ENCODE results near the gene KPNA5. TPM values are rescaled to one million over a fixed set of nuclear protein-coding genes. Genes with fewer than 3 reads are reported as not detected.
"Not testable (repeated sequence)": the region's sequence is repeated elsewhere in the genome, so short reads cannot be mapped to it uniquely, and the experiment has no call there.

The KPNA5 gene
- polyA plus RNA-seq, 1 experiment: 1.6 TPM

GRCh38 chr6:116737004-116737403 is 56.0 kb downstream of the KPNA5 start:
- Histone ChIP-seq H3K36me3 (ENCODE audit: control insufficient read depth, insufficient read depth, low read length) (no peaks in the 10 kb centered on the region), H3K27me3 (ENCODE audit: control insufficient read depth, insufficient read depth, low read length) (no peaks in the 10 kb centered on the region), H3K4me3 (ENCODE audit: low read depth, low read length) (no peak overlapping the region)
- DNase-seq (ENCODE audit: low read depth): no peak
- POLR2A ChIA-PET: no interaction called here
- CTCF ChIA-PET: no interaction called here
- no peak for TF ChIP-seq CTCF (IDR thresholded peaks at IDR 0.05; ENCODE audit: insufficient read depth, low read depth, low read length)

- DNase-seq (ENCODE audit: low read depth); POLR2A ChIA-PET; H3K36me3 ChIP-seq (ENCODE audit: control insufficient read depth, insufficient read depth, low read length); CTCF ChIA-PET; H3K4me3 ChIP-seq (ENCODE audit: low read depth, low read length); H3K27me3 ChIP-seq (ENCODE audit: control insufficient read depth, insufficient read depth, low read length): not testable (repeated sequence)
These were observed 59.5 kb downstream of the KPNA5 start for GRCh38 chr6:116740486-116740885.

GRCh38 chr6:116741571-116741970 is 60.6 kb downstream of the KPNA5 start:
- no peak for TF ChIP-seq CTCF (IDR thresholded peaks at IDR 0.05; ENCODE audit: insufficient read depth, low read depth, low read length)
- H3K36me3 ChIP-seq (ENCODE audit: control insufficient read depth, insufficient read depth, low read length): no peaks in the 10 kb centered on the region
- H3K4me3 ChIP-seq (ENCODE audit: low read depth, low read length): no peak overlapping the region
- ChIA-PET POLR2A (no interaction called here), CTCF (no interaction called here)
- no peak for DNase-seq (ENCODE audit: low read depth)
- H3K27me3 ChIP-seq (ENCODE audit: control insufficient read depth, insufficient read depth, low read length): no peaks in the 10 kb centered on the region

GRCh38 chr6:116745176-116745575 is 64.2 kb downstream of the KPNA5 start:
- no peak for TF ChIP-seq CTCF (IDR thresholded peaks at IDR 0.05; ENCODE audit: insufficient read depth, low read depth, low read length)
- ChIA-PET POLR2A (no interaction called here), CTCF (interaction anchor here (1.9 kb wide), 1 partner anchor 13 kb away, joined by 5 read pairs; no protein-coding TSS in a partner anchor)
- Histone ChIP-seq H3K36me3 (ENCODE audit: control insufficient read depth, insufficient read depth, low read length) (no peaks in the 10 kb centered on the region), H3K4me3 (ENCODE audit: low read depth, low read length) (no peak overlapping the region), H3K27me3 (ENCODE audit: control insufficient read depth, insufficient read depth, low read length) (no peaks in the 10 kb centered on the region)
- no peak for DNase-seq (ENCODE audit: low read depth)

GRCh38 chr6:116761779-116762178 is 80.8 kb downstream of the KPNA5 start:
- POLR2A ChIA-PET: no interaction called here
- no peak for TF ChIP-seq CTCF (IDR thresholded peaks at IDR 0.05; ENCODE audit: insufficient read depth, low read depth, low read length)

GRCh38 chr6:116762235-116762634 is 81.2 kb downstream of the KPNA5 start:
- Histone ChIP-seq H3K36me3 (ENCODE audit: control insufficient read depth, insufficient read depth, low read length) (no peaks in the 10 kb centered on the region; the same call in 1 of the 2 replicates), H3K27me3 (ENCODE audit: control insufficient read depth, insufficient read depth, low read length) (peaks cover 1% of the 10 kb centered on the region; the same call in 1 of the 2 replicates), H3K4me3 (ENCODE audit: low read depth, low read length) (no peak overlapping the region)
- ChIA-PET POLR2A (no interaction called here), CTCF (no interaction called here)
- DNase-seq (ENCODE audit: low read depth): no peak
- no peak for TF ChIP-seq CTCF (IDR thresholded peaks at IDR 0.05; ENCODE audit: insufficient read depth, low read depth, low read length)

More at GRCh38 chr6:116761779-116762178, 80.8 kb downstream of the KPNA5 start:
- no peaks in the 10 kb centered on the region; the same call in 1 of the 2 replicates for H3K36me3 ChIP-seq (ENCODE audit: control insufficient read depth, insufficient read depth, low read length)
- DNase-seq (ENCODE audit: low read depth): no peak
- no peak overlapping the region for H3K4me3 ChIP-seq (ENCODE audit: low read depth, low read length)
- H3K27me3 ChIP-seq (ENCODE audit: control insufficient read depth, insufficient read depth, low read length): peaks cover 1% of the 10 kb centered on the region; the same call in 1 of the 2 replicates
- CTCF ChIA-PET: no interaction called here
